ENCODE measurements around the gene PRR16.

PRR16 gene

GRCh38 chr5:120512791-120513650, 48.9 kb downstream of the PRR16 start:
- DNase-seq (ENCODE audit: low read depth in 2 of 2) = no peak

- DNase-seq (ENCODE audit: low read depth in 2 of 2) = no peak
These were observed 52.7 kb downstream of the PRR16 start for GRCh38 chr5:120516805-120517204.

- no peak for DNase-seq (ENCODE audit: low read depth in 2 of 2)
These were observed 53.6 kb downstream of the PRR16 start for GRCh38 chr5:120517607-120518252.

- DNase-seq (ENCODE audit: low read depth in 2 of 2) = no peak
These were observed 54.5 kb downstream of the PRR16 start for GRCh38 chr5:120518581-120518980.

GRCh38 chr5:120527251-120527650, 63.2 kb downstream of the PRR16 start:
- DNase-seq (ENCODE audit: low read depth in 2 of 2) = no peak

GRCh38 chr5:120528609-120529008, 64.5 kb downstream of the PRR16 start:
- DNase-seq (ENCODE audit: low read depth in 2 of 2) = no peak

- DNase-seq (ENCODE audit: low read depth in 2 of 2) = no peak
These were observed 65.3 kb downstream of the PRR16 start for GRCh38 chr5:120529386-120529785.

- DNase-seq (ENCODE audit: low read depth in 2 of 2) = no peak
These were observed 67.1 kb downstream of the PRR16 start for GRCh38 chr5:120531215-120531614.

GRCh38 chr5:120532835-120533234, 68.7 kb downstream of the PRR16 start:
- DNase-seq (ENCODE audit: low read depth in 2 of 2) = no peak

- no peak for DNase-seq (ENCODE audit: low read depth in 2 of 2)
These were observed 69.5 kb downstream of the PRR16 start for GRCh38 chr5:120533581-120533980.

- DNase-seq (ENCODE audit: low read depth in 2 of 2) = no peak
These were observed 71.8 kb downstream of the PRR16 start for GRCh38 chr5:120535900-120536299.

GRCh38 chr5:120538149-120538548, 74.0 kb downstream of the PRR16 start:
- DNase-seq (ENCODE audit: low read depth in 2 of 2) = no peak

GRCh38 chr5:120538644-120539043, 74.5 kb downstream of the PRR16 start:
- DNase-seq (ENCODE audit: low read depth in 2 of 2) = no peak

GRCh38 chr5:120539471-120539870, 75.4 kb downstream of the PRR16 start:
- no peak for DNase-seq (ENCODE audit: low read depth in 2 of 2)

GRCh38 chr5:120540097-120540496, 76.0 kb downstream of the PRR16 start:
- no peak for DNase-seq (ENCODE audit: low read depth in 2 of 2)

- no peak for DNase-seq (ENCODE audit: low read depth in 2 of 2)
These were observed 79.9 kb downstream of the PRR16 start for GRCh38 chr5:120544043-120544442.

GRCh38 chr5:120545007-120545406, 80.9 kb downstream of the PRR16 start:
- no peak for DNase-seq (ENCODE audit: low read depth in 2 of 2)

- DNase-seq (ENCODE audit: low read depth in 2 of 2) = no peak
These were observed 81.9 kb downstream of the PRR16 start for GRCh38 chr5:120545951-120546350.

- no peak for DNase-seq (ENCODE audit: low read depth in 2 of 2)
These were observed 82.8 kb downstream of the PRR16 start for GRCh38 chr5:120546922-120547321.

- DNase-seq (ENCODE audit: low read depth in 2 of 2) = no peak
These were observed 86.3 kb downstream of the PRR16 start for GRCh38 chr5:120550358-120550757.

GRCh38 chr5:120552638-120553037, 88.5 kb downstream of the PRR16 start:
- DNase-seq (ENCODE audit: low read depth in 2 of 2) = no peak

GRCh38 chr5:120555345-120555744, 91.2 kb downstream of the PRR16 start:
- no peak for DNase-seq (ENCODE audit: low read depth in 2 of 2)

GRCh38 chr5:120564013-120564412, 99.9 kb downstream of the PRR16 start:
- DNase-seq (ENCODE audit: low read depth in 2 of 2) = no peak

Measured in stimulated activated CD8-positive, alpha-beta memory T cell treated with anti-CD3 and anti-CD28 coated beads, Interleukin-2, amount 100 ng/mL, for 48 hours (primary cell).